WI38 (cell line): ENCODE results near the gene KATNAL1.
"Not testable (repeated sequence)": the region's sequence is repeated elsewhere in the genome, so short reads cannot be mapped to it uniquely, and the experiment has no call there.

Experiments used
- H3K4me3 ChIP-seq: 2 replicates; pipeline ENCODE4 v1.5.1; 2011; ENCODE audit warnings: low read depth, mild to moderate bottlenecking, control low read depth, low read length
- TF ChIP-seq, protein P1 (sequence below): IDR thresholded peaks from 2 replicates; pipeline ENCODE4 v1.5.1; 2012; ENCODE audit warnings: low read depth, mild to moderate bottlenecking, control low read depth, low read length

Gene KATNAL1

DNA sequence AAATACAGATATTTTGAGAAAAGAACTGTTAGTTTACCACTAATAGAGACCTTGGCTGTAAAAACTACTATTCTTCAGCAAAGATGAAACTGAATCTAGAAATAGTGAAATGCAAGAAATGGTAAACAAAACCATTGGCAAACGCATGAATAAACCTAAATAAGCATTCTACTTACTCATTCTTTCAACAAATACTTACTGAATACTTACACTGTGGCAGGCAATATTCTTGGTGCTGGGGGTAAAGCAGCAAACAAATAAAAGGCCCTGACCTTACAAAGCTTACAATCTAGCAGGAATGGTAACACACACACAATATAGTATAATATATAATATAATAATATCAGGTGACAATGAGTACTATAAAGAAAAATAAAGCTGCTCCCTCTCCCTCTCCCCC is 38.7 kb downstream of the KATNAL1 start:
- TF ChIP-seq, protein P1, sequence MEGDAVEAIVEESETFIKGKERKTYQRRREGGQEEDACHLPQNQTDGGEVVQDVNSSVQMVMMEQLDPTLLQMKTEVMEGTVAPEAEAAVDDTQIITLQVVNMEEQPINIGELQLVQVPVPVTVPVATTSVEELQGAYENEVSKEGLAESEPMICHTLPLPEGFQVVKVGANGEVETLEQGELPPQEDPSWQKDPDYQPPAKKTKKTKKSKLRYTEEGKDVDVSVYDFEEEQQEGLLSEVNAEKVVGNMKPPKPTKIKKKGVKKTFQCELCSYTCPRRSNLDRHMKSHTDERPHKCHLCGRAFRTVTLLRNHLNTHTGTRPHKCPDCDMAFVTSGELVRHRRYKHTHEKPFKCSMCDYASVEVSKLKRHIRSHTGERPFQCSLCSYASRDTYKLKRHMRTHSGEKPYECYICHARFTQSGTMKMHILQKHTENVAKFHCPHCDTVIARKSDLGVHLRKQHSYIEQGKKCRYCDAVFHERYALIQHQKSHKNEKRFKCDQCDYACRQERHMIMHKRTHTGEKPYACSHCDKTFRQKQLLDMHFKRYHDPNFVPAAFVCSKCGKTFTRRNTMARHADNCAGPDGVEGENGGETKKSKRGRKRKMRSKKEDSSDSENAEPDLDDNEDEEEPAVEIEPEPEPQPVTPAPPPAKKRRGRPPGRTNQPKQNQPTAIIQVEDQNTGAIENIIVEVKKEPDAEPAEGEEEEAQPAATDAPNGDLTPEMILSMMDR, result no peak
- H3K4me3 ChIP-seq, result no peak overlapping the region

DNA sequence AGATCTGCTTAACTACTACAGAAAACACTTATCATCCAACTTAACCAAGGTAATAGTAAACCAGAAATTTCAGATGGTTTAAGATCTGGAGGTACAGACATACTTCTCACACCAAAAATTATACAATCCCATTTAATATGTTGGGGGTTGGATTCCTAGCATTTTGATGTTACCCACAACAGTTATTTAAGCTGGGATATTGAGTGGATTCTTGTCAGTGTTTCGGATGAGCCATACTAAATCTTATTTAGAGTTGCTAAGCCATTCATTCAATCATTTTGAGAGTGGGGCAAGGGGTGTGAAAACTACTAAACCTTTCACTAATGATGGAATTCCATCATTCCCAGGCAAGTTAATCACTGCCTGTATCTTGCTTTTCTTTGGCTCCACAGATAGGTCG is 40.6 kb downstream of the KATNAL1 start:
- no peak overlapping the region for H3K4me3 ChIP-seq

DNA sequence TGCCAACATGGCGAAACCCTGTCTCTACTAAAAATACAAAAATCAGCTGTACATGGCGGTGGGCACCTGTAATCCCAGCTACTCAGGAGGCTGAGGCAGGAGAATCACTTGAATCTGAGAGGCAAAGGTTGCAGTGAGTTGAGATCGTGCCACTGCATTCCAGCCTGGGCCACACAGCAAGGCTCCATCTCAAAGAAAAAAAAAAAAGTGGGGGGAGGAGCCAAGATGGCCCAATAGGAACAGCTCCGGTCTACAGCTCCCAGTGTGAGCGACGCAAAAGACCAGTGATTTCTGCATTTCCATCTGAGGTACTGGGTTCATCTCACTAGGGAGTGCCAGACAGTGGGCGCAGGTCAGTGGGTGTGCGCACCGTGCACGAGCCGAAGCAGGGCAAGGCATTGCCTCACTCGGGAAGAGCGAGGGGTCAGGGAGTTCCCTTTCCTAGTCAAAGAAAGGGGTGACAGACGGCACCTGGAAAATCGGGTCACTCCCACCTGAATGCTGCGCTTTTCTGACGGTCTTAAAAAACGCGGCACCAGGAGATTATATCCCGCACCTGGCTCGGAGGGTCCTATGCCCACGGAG is 48.1 kb downstream of the KATNAL1 start:
- H3K4me3 ChIP-seq, result not testable (repeated sequence)

More for the DNA sequence above, 40.6 kb downstream of the KATNAL1 start:
- TF ChIP-seq, protein P1, result no peak

DNA sequence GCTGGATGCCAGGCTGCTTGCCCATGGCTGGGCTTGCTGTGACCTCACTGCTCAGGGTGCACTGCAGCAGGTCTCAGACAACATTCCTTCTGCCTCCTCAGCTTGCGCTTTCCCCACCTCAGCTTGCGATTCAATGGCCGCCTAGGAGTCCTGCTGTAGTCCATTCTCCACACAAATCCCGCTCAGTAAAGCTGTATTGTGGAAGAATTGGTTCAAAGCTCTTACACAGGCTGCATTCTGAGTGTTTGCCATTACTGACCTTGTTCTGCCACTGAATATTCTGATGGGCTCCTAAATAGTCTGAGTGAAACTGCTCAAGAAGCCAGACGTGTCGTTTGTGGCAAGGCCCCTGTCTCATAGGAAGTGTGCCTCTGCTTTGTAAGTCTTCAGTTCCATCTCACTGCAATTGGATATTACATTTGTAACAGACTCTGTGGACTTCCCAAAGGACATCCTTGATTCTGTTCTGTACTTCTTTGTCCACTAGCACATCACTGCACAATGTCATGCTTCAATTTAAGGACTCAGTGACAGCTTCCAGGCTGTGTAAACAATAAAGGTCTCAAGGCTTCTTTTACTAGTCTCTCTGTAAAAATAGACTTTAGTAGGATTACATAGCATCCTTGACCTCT is 49.8 kb downstream of the KATNAL1 start:
- TF ChIP-seq, protein P1, result no peak

DNA sequence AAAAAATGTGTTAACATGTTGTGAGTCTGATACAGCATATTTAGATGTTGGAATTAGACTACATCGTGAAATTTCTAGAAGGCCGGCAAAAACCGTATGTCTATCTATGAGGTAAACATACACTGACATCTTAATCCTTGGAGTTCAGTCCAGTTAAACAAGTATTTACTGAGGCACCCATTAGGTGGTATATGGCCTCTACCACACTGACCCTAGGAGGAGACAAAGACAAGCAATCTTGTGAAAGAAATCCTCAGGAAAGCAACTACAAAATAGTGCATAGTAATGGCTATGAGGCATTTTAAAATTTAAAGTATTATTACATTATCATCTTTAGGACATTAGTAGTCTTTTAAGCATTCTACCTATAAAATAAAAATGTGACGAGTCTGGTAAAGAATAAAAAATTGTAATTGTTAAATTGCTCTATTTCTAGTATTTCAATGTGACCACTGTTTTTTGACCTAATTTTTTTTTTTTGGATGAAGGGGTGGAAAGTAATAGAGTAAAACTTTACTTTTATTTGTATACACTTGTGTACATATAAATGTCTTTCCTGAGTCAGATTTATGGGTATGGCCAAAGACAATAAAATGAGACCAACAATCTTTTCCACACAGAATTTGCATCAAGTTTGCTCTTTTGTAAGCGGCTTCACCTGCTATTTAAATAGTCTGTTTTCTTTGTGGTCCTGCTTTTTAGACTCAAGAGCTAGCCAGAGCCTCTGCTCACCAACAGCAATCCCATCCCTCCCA is 50.5 kb downstream of the KATNAL1 start:
- H3K4me3 ChIP-seq, result no peak overlapping the region
- TF ChIP-seq, protein P1, result no peak

More for the DNA sequence above, 49.8 kb downstream of the KATNAL1 start:
- H3K4me3 ChIP-seq, result no peak overlapping the region

DNA sequence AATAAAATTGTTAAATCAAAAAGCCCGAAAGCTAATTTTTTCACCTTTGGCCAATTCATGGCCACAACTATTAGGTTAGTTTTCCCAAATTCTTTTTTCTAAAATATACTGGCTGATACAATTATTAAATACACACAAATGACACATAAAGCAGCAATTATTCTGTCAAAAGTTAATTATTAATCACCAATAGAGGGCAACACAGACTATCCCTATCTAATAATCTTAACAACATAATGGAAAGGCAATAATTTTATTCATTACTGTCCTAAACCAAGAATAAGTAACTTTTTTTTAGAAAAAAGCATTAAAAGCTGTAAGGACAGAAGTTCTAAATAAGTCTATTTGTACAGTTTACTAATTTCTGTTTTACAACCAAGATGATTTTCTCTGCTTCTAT is 51.7 kb downstream of the KATNAL1 start:
- H3K4me3 ChIP-seq, result no peak overlapping the region
- TF ChIP-seq, protein P1, result no peak

DNA sequence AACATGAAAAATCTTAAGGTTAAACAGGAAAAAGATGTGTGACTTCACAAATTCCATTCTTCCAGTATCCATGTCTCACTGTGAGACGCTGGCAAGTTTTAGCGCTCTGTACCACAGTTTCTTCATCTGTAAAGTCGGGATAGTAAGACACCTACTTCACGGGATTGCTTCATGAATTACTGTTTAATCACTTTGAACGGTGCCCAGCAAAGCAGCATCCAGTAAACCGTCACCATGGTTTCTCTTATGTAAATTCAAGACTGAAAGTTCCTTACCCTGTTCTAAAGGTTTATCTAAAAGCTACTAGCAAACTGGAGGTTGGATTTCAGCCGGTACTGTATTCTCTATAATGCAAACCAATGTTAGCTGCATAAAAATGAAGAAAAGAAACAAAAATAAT is 53.5 kb downstream of the KATNAL1 start:
- TF ChIP-seq, protein P1, result no peak
- H3K4me3 ChIP-seq, result no peak overlapping the region
